ENCODE results near the gene CCDC195. TPM values are rescaled to one million over a fixed set of nuclear protein-coding genes. Genes with fewer than 3 reads are reported as not detected.

The CCDC195 gene
- total and polyA plus RNA-seq, 12 donors: not detected

GRCh38 chr2:224753743-224754540 lies 37.8 kb upstream of the CCDC195 start:
- 40 to 74% (median 54%) methylated on average over 1 of the region's 1 CpG for WGBS, 4 donors
- intact Hi-C loops (cut with DNase I): no loop called here
- DNase-seq: no peak
- Histone ChIP-seq H3K27ac (no peak overlapping the region), H3K36me3 (replicated peaks in 1 of 2) (no peaks in the 10 kb centered on the region), H3K9me3 (replicated peaks in 1 of 3) (peaks cover 0 to 5% (median 0%) of the 10 kb centered on the region in 3 donors), H3K27me3 (no peaks in the 10 kb centered on the region), H3K4me1 (replicated peaks in 1 of 2) (no peaks in the 10 kb centered on the region), H3K4me3 (no peak overlapping the region)
- TF ChIP-seq POLR2A (IDR thresholded peaks at IDR 0.05): no peak
- no peak for TF ChIP-seq CTCF (IDR thresholded peaks at IDR 0.05)

GRCh38 chr2:224751996-224752698 lies 36.0 kb upstream of the CCDC195 start:
- Histone ChIP-seq H3K4me1 (replicated peaks in 1 of 2) (no peaks in the 10 kb centered on the region), H3K4me3 (no peak overlapping the region), H3K9me3 (replicated peaks in 1 of 3) (peaks cover 0 to 3% (median 0%) of the 10 kb centered on the region in 3 donors), H3K36me3 (replicated peaks in 1 of 2) (no peaks in the 10 kb centered on the region), H3K27me3 (no peaks in the 10 kb centered on the region), H3K27ac (no peak overlapping the region)
- WGBS, 4 donors: 77 to 81% (median 80%) methylated on average over 5 of the region's 5 CpGs
- intact Hi-C loops (cut with DNase I): no loop called here
- TF ChIP-seq CTCF (IDR thresholded peaks at IDR 0.05) (no peak), POLR2A (IDR thresholded peaks at IDR 0.05) (no peak)
- no peak for DNase-seq

GRCh38 chr2:224749136-224749535 lies 33.0 kb upstream of the CCDC195 start:
- intact Hi-C loops (cut with DNase I): no loop called here
- Histone ChIP-seq H3K4me3 (no peak overlapping the region), H3K27me3 (no peaks in the 10 kb centered on the region), H3K9me3 (replicated peaks in 1 of 3) (no peaks in the 10 kb centered on the region), H3K36me3 (replicated peaks in 1 of 2) (no peaks in the 10 kb centered on the region), H3K27ac (no peak overlapping the region), H3K4me1 (replicated peaks in 1 of 2) (no peaks in the 10 kb centered on the region)
- WGBS, 4 donors: 64 to 81% (median 70%) methylated on average over 1 of the region's 1 CpG
- DNase-seq: no peak
- no peak for TF ChIP-seq POLR2A (IDR thresholded peaks at IDR 0.05)
- TF ChIP-seq CTCF (IDR thresholded peaks at IDR 0.05): peak in 3 of 6 experiments; percentile 26 to 53 (median 26)

- intact Hi-C loops (cut with DNase I): no loop called here
- Histone ChIP-seq H3K27ac (no peak overlapping the region), H3K4me1 (replicated peaks in 1 of 2) (no peaks in the 10 kb centered on the region), H3K36me3 (replicated peaks in 1 of 2) (no peaks in the 10 kb centered on the region), H3K4me3 (no peak overlapping the region), H3K9me3 (replicated peaks in 1 of 3) (no peaks in the 10 kb centered on the region), H3K27me3 (no peaks in the 10 kb centered on the region)
- no peak for DNase-seq
- 78 to 90% (median 87%) methylated on average over 4 of the region's 4 CpGs for WGBS, 4 donors
- TF ChIP-seq POLR2A (IDR thresholded peaks at IDR 0.05) (no peak), CTCF (IDR thresholded peaks at IDR 0.05) (no peak)
Measured at GRCh38 chr2:224747765-224748164, 31.6 kb upstream of the CCDC195 start.

All from adrenal gland (tissue), 12 donors.